HUES48 (cell line): ENCODE data around the gene RHAG.
"Not testable (repeated sequence)": the region's sequence is repeated elsewhere in the genome, so short reads cannot be mapped to it uniquely, and the experiment has no call there.

Experiments
- H3K27ac ChIP-seq: one replicate; pipeline ENCODE4 v1.7.0; 2013; ENCODE audit warnings: low read depth, low read length, inconsistent platforms
- H3K27me3 ChIP-seq: 2 replicates; pipeline ENCODE4 v1.6.1; 2013; ENCODE audit warnings: mild to moderate bottlenecking, low read length; ENCODE audit not compliant: control insufficient read depth, insufficient read depth
- H3K36me3 ChIP-seq: 2 replicates; pipeline ENCODE4 v1.6.1; 2013; ENCODE audit warnings: low read length; ENCODE audit not compliant: control insufficient read depth, insufficient read depth
- H3K4me1 ChIP-seq: 2 replicates; pipeline ENCODE4 v1.6.1; 2013; ENCODE audit warnings: mild to moderate bottlenecking, low read length; ENCODE audit not compliant: control insufficient read depth, insufficient read depth
- H3K4me3 ChIP-seq: 2 replicates; pipeline ENCODE4 v1.5.1; 2013; ENCODE audit warnings: mild to moderate bottlenecking, low read depth, low read length
- H3K9ac ChIP-seq: 2 replicates; pipeline ENCODE4 v1.6.1; 2013; ENCODE audit warnings: mild to moderate bottlenecking, low read depth, low read length, moderate library complexity
- H3K9me3 ChIP-seq: 2 replicates; pipeline ENCODE4 v1.6.1; 2013; ENCODE audit warnings: low read length; ENCODE audit not compliant: control insufficient read depth, insufficient read depth

RHAG gene

GRCh38 chr6:49635978-49636712 is 494 bp downstream of the RHAG start:
- Histone ChIP-seq H3K4me1 (peaks cover 8% of the 10 kb centered on the region; the same call in 1 of the 2 replicates), H3K27ac (no peak overlapping the region), H3K36me3 (no peaks in the 10 kb centered on the region), H3K9me3 (no peaks in the 10 kb centered on the region), H3K27me3 (no peaks in the 10 kb centered on the region), H3K9ac (no peak overlapping the region), H3K4me3 (no peak overlapping the region)

- Histone ChIP-seq H3K9ac (no peak overlapping the region), H3K4me1 (peaks cover 8% of the 10 kb centered on the region; the same call in 1 of the 2 replicates), H3K36me3 (no peaks in the 10 kb centered on the region), H3K27ac (no peak overlapping the region), H3K9me3 (no peaks in the 10 kb centered on the region), H3K27me3 (no peaks in the 10 kb centered on the region), H3K4me3 (no peak overlapping the region)
Observed at GRCh38 chr6:49635480-49635879, 1.2 kb downstream of the RHAG start.

DNA sequence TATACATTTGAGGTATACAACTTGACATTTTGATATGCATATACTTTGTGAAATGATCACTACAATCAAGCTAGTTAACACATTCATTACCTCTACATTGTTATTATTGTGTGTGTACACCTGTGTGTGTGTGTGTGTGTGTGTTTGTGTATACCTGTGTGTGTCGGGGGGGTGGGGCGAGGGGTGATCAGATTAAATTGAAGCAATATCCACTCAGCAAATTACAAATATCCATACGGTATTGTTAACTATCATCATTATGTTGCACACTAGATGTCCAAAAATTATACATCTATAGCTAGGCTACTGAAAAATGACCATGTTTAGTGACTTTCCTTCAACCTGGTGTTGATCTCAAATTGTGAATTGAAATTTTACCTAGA is 1.8 kb downstream of the RHAG start:
- Histone ChIP-seq H3K9me3 (no peaks in the 10 kb centered on the region), H3K4me3 (no peak overlapping the region), H3K9ac (no peak overlapping the region), H3K27ac (no peak overlapping the region), H3K36me3 (no peaks in the 10 kb centered on the region), H3K27me3 (no peaks in the 10 kb centered on the region), H3K4me1 (peaks cover 8% of the 10 kb centered on the region; the same call in 1 of the 2 replicates)

- no peaks in the 10 kb centered on the region for H3K36me3 ChIP-seq
- H3K27ac ChIP-seq: no peak overlapping the region
- no peak overlapping the region for H3K4me3 ChIP-seq
- H3K9me3 ChIP-seq: no peaks in the 10 kb centered on the region
- H3K27me3 ChIP-seq: no peaks in the 10 kb centered on the region
- H3K4me1 ChIP-seq: peaks cover 8% of the 10 kb centered on the region; the same call in 1 of the 2 replicates
- H3K9ac ChIP-seq: no peak overlapping the region
Observed at GRCh38 chr6:49634092-49634835, 2.4 kb downstream of the RHAG start.

- Histone ChIP-seq H3K9me3 (no peaks in the 10 kb centered on the region), H3K4me3 (no peak overlapping the region), H3K4me1 (peaks cover 8% of the 10 kb centered on the region; the same call in 1 of the 2 replicates), H3K27me3 (no peaks in the 10 kb centered on the region), H3K9ac (no peak overlapping the region), H3K36me3 (no peaks in the 10 kb centered on the region), H3K27ac (no peak overlapping the region)
Observed at GRCh38 chr6:49633541-49633940, 3.1 kb downstream of the RHAG start.

GRCh38 chr6:49632727-49633126 is 3.9 kb downstream of the RHAG start:
- H3K9ac ChIP-seq: no peak overlapping the region
- no peaks in the 10 kb centered on the region for H3K27me3 ChIP-seq
- H3K36me3 ChIP-seq: no peaks in the 10 kb centered on the region
- no peak overlapping the region for H3K27ac ChIP-seq
- no peak overlapping the region for H3K4me3 ChIP-seq
- no peaks in the 10 kb centered on the region for H3K9me3 ChIP-seq
- H3K4me1 ChIP-seq: peaks cover 8% of the 10 kb centered on the region; the same call in 1 of the 2 replicates

DNA sequence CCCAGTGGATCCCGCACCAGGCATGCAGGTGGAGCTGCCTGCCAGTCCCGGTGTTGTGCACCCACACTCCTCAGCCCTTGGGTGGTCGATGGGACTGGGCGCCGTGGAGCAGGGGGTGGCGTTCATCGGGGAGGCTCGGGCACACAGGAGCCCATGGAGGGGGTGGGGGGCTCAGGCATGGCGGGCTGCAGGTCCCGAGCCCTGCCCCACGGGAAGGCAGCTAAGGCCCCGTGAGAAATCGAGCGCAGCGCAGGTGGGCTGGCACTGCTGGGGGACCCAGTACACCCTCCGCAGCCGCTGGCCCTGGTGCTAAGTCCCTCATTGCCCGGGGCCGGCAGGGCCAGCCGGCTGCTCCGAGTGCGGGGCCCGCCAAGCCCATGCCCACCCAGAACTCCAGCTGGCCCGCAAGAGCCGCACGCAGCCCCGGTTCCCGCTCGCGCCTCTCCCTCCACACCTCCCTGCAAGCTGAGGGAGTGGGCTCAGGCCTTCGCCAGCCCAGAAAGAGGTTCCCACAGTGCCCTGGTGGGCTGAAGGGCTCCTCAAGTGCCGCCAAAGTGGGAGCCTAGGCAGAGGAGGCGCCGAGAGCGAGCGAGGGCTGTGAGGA is 7.1 kb downstream of the RHAG start:
- H3K36me3 ChIP-seq, H3K4me1 ChIP-seq, H3K27ac ChIP-seq, H3K4me3 ChIP-seq, H3K27me3 ChIP-seq, H3K9me3 ChIP-seq, H3K9ac ChIP-seq: not testable (repeated sequence)

- peaks cover 4% of the 10 kb centered on the region; the same call in 1 of the 2 replicates for H3K9me3 ChIP-seq
- no peak overlapping the region for H3K9ac ChIP-seq
- no peaks in the 10 kb centered on the region for H3K36me3 ChIP-seq
- no peak overlapping the region for H3K4me3 ChIP-seq
- no peaks in the 10 kb centered on the region for H3K27me3 ChIP-seq
- H3K27ac ChIP-seq: no peak overlapping the region
- peaks cover 3% of the 10 kb centered on the region; the same call in 1 of the 2 replicates for H3K4me1 ChIP-seq
Observed at GRCh38 chr6:49626811-49627210, 9.8 kb downstream of the RHAG start.

DNA sequence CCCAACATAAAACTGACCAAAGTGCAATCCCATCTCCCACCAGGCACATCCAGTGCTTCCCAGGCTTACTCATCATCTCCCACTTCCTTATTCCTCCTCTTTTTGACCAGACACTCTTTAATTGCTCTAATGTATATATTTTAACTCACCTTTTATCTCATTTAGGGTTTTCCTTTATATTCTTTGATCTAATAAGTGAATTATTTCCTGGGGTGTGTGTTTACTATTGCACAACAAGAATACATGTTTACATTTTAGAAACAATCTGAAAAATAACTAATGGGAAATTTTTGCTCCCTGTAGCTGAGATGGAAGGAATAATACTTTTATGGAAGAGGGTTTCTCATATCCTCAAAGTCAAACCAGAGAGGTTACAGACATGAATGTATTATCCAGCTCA is 18.4 kb downstream of the RHAG start:
- Histone ChIP-seq H3K27me3 (no peaks in the 10 kb centered on the region), H3K27ac (no peak overlapping the region), H3K4me3 (no peak overlapping the region), H3K36me3 (no peaks in the 10 kb centered on the region), H3K9me3 (no peaks in the 10 kb centered on the region), H3K4me1 (no peaks in the 10 kb centered on the region), H3K9ac (no peak overlapping the region)

DNA sequence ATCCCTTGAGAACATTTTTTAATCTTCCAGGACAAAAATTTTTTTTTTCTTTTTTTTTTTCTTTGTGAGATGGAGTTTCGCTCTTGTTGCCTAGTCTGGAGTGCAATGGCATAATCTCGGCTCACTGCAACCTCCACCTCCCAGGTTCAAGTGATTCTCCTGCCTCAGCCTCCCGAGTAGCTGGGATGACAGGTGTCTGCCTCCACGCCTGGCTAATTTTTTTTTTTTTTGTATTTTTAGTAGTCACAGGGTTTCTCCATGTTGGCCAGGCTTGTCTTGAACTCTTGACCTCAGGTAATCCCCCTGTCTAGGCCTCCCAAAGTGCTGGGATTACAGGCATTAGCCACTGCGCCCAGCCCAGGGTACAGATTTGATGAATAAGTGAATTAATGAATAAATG is 22.5 kb downstream of the RHAG start:
- not testable (repeated sequence) for H3K9ac ChIP-seq, H3K27ac ChIP-seq, H3K4me3 ChIP-seq, H3K4me1 ChIP-seq, H3K27me3 ChIP-seq, H3K9me3 ChIP-seq, H3K36me3 ChIP-seq

GRCh38 chr6:49609285-49609684 is 27.4 kb downstream of the RHAG start:
- Histone ChIP-seq H3K4me1 (peaks cover 23% of the 10 kb centered on the region), H3K36me3 (no peaks in the 10 kb centered on the region), H3K9ac (no peak overlapping the region), H3K27me3 (no peaks in the 10 kb centered on the region), H3K4me3 (no peak overlapping the region), H3K9me3 (no peaks in the 10 kb centered on the region), H3K27ac (no peak overlapping the region)
